Fibroblast of lung (primary cell): ENCODE data around the gene SLC25A27. TPM values are rescaled to one million over a fixed set of nuclear protein-coding genes. Genes with fewer than 3 reads are reported as not detected.

Source experiments
- DNase-seq, 2 donors: peaks; one replicate each; pipeline versions ENCODE4 v3.0.0 to v3.0.0-alpha.2; 2010; ENCODE audit warnings: low read depth in 2 of 2
- H2AFZ ChIP-seq: 2 replicates; pipeline ENCODE4 v1.5.1; 2012; ENCODE audit warnings: low read length, control low read depth, inconsistent platforms
- H3K27ac ChIP-seq: 2 replicates; pipeline ENCODE4 v1.5.1; 2011; ENCODE audit warnings: low read length, control low read depth; ENCODE audit not compliant: insufficient read depth
- H3K27me3 ChIP-seq: 2 replicates; pipeline ENCODE4 v1.5.1; 2011; ENCODE audit warnings: mild to moderate bottlenecking, low read length; ENCODE audit not compliant: control insufficient read depth, insufficient read depth
- H3K36me3 ChIP-seq: 2 replicates; pipeline ENCODE4 v1.5.1; 2011; ENCODE audit warnings: low read length; ENCODE audit not compliant: control insufficient read depth, insufficient read depth
- H3K4me1 ChIP-seq: 2 replicates; pipeline ENCODE4 v1.5.1; 2011; ENCODE audit warnings: low read length; ENCODE audit not compliant: control insufficient read depth, insufficient read depth; ENCODE audit errors: extremely low read depth
- H3K4me2 ChIP-seq: 2 replicates; pipeline ENCODE4 v1.5.1; 2011; ENCODE audit warnings: low read length, control low read depth; ENCODE audit not compliant: insufficient read depth; ENCODE audit errors: extremely low read depth
- H3K4me3 ChIP-seq, 4 experiments: fragments of 200-600 bp in 1 of 4; sonication (generic) in 1 of 4; replicated peaks in 1 of 4; 2 replicates each; pipeline ENCODE4 v1.5.1; 2011 to 2016; ENCODE audit warnings: low read length in 4 of 4, low read depth in 3 of 4, mild to moderate bottlenecking in 3 of 4, control low read depth in 2 of 4, inconsistent platforms in 1 of 4, mixed read lengths in 1 of 4; ENCODE audit not compliant: insufficient read depth in 1 of 4; ENCODE audit errors: control extremely low read depth in 1 of 4
- H3K79me2 ChIP-seq: 2 replicates; pipeline ENCODE4 v1.5.1; 2012; ENCODE audit warnings: mild to moderate bottlenecking, low read length, inconsistent platforms; ENCODE audit not compliant: control insufficient read depth, insufficient read depth
- H3K9ac ChIP-seq: 2 replicates; pipeline ENCODE4 v1.5.1; 2011; ENCODE audit warnings: mild to moderate bottlenecking, low read length, control low read depth; ENCODE audit not compliant: insufficient read depth
- H3K9me3 ChIP-seq: 2 replicates; pipeline ENCODE4 v1.5.1; 2012; ENCODE audit warnings: low read depth, low read length; ENCODE audit not compliant: control insufficient read depth, insufficient read depth
- H4K20me1 ChIP-seq: 2 replicates; pipeline ENCODE4 v1.5.1; 2011; ENCODE audit warnings: low read length; ENCODE audit not compliant: control insufficient read depth, insufficient read depth; ENCODE audit errors: extremely low read depth
- CTCF ChIP-seq, 2 donors: IDR thresholded peaks in 1 of 2; conservative IDR thresholded peaks in 1 of 2; 1 replicate in 1 of 2; 2 replicates in 1 of 2; pipeline ENCODE4 v1.5.1; 2011 to 2012; ENCODE audit warnings: low read length in 2 of 2, control low read depth in 1 of 2, inconsistent platforms in 1 of 2, low read depth in 1 of 2, mild to moderate bottlenecking in 1 of 2
- EZH2 ChIP-seq: IDR thresholded peaks from 2 replicates; pipeline ENCODE4 v1.5.1; 2012; ENCODE audit warnings: low read length, control low read depth, mild to moderate bottlenecking; ENCODE audit errors: missing control alignments
- polyA plus RNA-seq, 2 donors: library from polyadenylated mRNA; depleted of rRNA in 1 of 2; stranded (reverse) in 1 of 2; unstranded in 1 of 2; fragments of >200 nt; gene quantifications; 2 replicates each; pipeline ENCODE4 v1.2.1, GENCODE V29; 2011 to 2012; ENCODE audit warnings: missing spikeins in 1 of 2
- total RNA-seq: library from RNA; depleted of rRNA; stranded (reverse); fragments of >200 nt; gene quantifications from 2 replicates; pipeline ENCODE4 v1.2.1, GENCODE V29; 2014

SLC25A27 gene
- total and polyA plus RNA-seq, 2 donors (not counting 1 experiment from before 2014, with no cell fraction given) = 5.2 to 18.7 TPM

GRCh38 chr6:46628498-46628897 lies 24.3 kb upstream of the SLC25A27 start:
- no peaks in the 10 kb centered on the region for H3K79me2 ChIP-seq
- no peak for TF ChIP-seq CTCF (conservative IDR thresholded peaks at IDR 0.05 in 1 of 2, IDR thresholded peaks at IDR 0.05 in 1 of 2; ENCODE audit: low read depth in 1 of 2, low read length in 2 of 2)
- no peak for TF ChIP-seq EZH2
- no peak overlapping the region for H3K4me3 ChIP-seq
- no peak overlapping the region for H3K9ac ChIP-seq
- DNase-seq = no peak
- no peaks in the 10 kb centered on the region for H3K27me3 ChIP-seq
- no peaks in the 10 kb centered on the region for H3K36me3 ChIP-seq
- no peak overlapping the region for H3K27ac ChIP-seq
- no peaks in the 10 kb centered on the region for H4K20me1 ChIP-seq
- H3K4me2 ChIP-seq = no peak overlapping the region
- no peak overlapping the region for H2AFZ ChIP-seq
- no peaks in the 10 kb centered on the region for H3K9me3 ChIP-seq
- no peaks in the 10 kb centered on the region for H3K4me1 ChIP-seq

- Histone ChIP-seq H3K4me1 (no peaks in the 10 kb centered on the region), H3K27me3 (no peaks in the 10 kb centered on the region), H3K4me3 (no peak overlapping the region), H3K27ac (no peak overlapping the region), H3K79me2 (no peaks in the 10 kb centered on the region), H4K20me1 (no peaks in the 10 kb centered on the region), H3K36me3 (no peaks in the 10 kb centered on the region), H3K9ac (no peak overlapping the region), H2AFZ (no peak overlapping the region), H3K4me2 (no peak overlapping the region), H3K9me3 (no peaks in the 10 kb centered on the region)
- DNase-seq = no peak
- no peak for TF ChIP-seq EZH2
- TF ChIP-seq CTCF (conservative IDR thresholded peaks at IDR 0.05 in 1 of 2, IDR thresholded peaks at IDR 0.05 in 1 of 2; ENCODE audit: low read depth in 1 of 2, low read length in 2 of 2) = no peak
Measured at GRCh38 chr6:46628976-46629375, 23.8 kb upstream of the SLC25A27 start.

- Histone ChIP-seq H3K27me3 (no peaks in the 10 kb centered on the region), H3K27ac (no peak overlapping the region), H3K9me3 (no peaks in the 10 kb centered on the region), H4K20me1 (no peaks in the 10 kb centered on the region), H2AFZ (no peak overlapping the region), H3K4me1 (no peaks in the 10 kb centered on the region), H3K4me2 (no peak overlapping the region), H3K79me2 (no peaks in the 10 kb centered on the region), H3K9ac (no peak overlapping the region), H3K36me3 (no peaks in the 10 kb centered on the region), H3K4me3 (no peak overlapping the region)
- DNase-seq = no peak
- no peak for TF ChIP-seq EZH2
- TF ChIP-seq CTCF (conservative IDR thresholded peaks at IDR 0.05 in 1 of 2, IDR thresholded peaks at IDR 0.05 in 1 of 2; ENCODE audit: low read depth in 1 of 2, low read length in 2 of 2) = no peak
Measured at GRCh38 chr6:46629691-46630090, 23.1 kb upstream of the SLC25A27 start.
